GM18870 (cell line): ENCODE data around the gene KRT40.

Source experiments
- ATAC-seq: cut with Tn5 transposase; IDR thresholded peaks from one replicate; pipeline ENCODE4 v1.9.1; 2021; ENCODE audit warnings: moderate library complexity; ENCODE audit not compliant: unreplicated experiment

KRT40 gene

DNA sequence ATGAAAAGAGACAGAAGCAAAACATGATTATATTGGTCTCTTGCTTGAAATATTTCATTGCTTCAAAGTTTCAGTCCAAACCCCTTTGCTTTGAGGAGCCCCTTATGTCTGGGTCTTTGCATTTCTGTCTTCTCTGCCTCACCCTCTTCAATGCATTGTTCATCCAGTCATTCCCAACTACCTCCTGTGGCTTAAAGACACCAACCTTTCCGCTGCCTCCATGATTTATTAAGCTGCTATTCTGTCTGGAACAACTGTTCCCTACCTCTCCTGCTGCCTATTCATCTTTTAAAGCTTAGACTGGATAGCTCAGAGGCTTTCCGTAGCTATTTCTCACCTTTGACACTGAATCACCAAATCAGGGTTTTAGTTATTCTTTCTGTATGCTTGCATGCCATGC, 13.2 kb upstream of the KRT40 start:
- no peak for ATAC-seq

DNA sequence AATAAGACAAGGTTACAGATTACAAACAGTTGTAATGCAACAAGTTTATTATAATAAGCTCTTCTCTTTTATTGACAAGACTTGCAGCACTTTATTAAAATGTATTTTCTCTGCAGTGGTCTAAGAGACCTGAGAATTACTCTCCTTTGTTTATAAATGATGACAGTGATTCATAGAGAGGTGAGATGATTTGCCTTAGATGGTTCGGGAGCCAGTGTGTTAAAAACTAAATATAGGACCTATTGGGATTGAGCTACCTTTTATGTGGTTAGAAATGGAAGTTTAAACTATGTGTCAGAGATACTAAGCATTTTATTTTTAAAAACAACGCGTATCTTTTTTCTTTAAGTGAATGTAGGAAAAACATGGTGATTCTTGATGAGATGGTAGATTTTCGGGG, 12.7 kb upstream of the KRT40 start:
- no peak for ATAC-seq

DNA sequence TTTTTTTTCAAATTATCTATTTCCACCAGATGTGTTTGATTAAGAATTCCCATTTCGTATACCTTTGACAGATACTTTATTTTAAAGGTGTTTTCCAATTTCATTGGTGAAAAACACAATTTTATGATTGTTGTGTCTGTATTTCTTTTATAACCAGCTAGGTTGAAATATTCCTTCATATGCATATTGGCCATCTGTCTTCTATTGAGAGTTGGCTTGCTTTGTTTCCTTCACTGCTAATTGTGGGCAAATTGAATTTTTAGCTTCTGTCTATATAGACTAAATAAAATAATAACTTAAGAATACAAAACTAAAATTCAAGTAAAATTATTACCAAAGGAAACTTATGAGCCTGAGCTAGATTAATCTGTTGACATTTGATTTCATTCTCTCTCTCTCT, 11.0 kb upstream of the KRT40 start:
- no peak for ATAC-seq

DNA sequence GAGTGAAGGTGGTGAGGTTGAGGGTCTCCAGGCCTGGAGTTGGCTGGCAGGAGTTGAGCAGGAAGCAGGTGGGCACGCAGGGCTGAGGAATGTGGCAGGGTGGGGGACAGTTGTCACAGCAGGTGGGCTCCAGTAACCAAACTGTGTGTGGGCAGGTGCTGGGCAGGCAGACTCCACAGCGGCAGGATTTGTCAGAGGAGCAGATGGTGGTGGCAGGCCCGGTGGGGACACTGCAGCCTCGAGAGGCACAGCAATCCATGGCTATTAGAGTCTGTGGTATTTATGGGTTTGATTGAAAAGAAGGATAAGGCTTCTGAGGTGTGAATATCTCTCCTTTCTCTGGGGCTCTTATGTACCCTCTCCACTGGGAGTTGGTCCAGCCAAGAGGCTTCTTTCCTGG, 9.7 kb upstream of the KRT40 start, which contains the start of gene KRTAP3-3:
Gene KRTAP3-3 (minus strand): TSS at position 326 of the 400 bp plus-strand sequence. CDS start 67 bp downstream, at position 259.
- ATAC-seq, result no peak

DNA sequence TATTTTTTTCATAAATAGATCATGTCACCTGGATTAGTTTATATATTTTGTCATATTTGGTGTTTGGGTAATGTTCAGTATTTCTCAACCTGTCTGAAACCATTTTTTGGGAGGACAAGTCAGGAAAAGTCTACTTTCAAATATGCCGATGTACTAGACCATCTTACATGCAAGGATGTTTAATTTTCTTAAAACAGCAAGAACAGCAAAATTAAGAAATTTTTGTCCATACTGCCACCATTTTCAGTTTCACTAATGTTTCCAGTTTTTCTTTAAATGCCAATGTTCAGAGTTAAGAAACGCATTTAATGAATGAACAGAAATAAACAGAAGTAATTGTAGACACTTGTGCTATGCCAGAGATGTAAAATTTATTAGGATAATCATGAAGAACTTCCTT, 9.0 kb upstream of the KRT40 start:
- no peak for ATAC-seq

DNA sequence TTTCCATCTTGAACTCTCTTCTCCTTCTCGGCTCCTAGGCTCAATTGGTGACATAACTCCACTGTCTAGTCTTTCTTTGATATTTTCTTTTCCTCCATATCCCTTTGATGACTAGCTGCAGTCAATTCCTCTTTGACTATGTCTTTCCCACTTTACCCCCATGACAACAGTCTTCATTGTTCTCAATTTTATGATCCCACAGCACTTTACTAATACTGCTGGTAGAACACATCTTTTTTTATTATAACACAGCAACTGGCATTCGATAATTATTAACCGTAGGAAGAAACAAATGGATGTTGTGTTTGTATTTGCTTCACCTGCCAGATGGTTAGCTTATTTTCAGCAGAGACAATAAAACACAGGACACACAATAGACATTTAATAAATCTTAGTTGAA, 8.5 kb upstream of the KRT40 start:
- ATAC-seq, result no peak

DNA sequence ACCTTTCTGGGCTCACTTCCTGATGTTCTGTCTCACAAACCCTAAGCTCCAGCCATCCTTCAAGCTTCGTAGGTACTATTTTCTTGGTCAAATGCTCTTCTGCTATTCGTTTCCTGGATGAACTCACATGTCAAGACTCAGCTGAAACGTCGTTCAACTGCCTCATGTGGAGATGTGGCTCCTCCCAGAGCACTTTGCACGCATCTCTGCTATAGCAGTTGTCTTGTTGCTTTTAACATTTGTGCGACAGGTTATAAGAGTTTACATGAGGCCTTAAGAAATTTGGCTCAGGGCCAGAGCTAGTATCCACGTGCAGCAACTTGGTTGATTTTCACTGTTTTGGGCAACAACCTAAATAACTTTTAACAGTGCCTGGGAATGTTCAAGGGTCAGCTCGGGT, 2.8 kb upstream of the KRT40 start:
- ATAC-seq, result no peak

DNA sequence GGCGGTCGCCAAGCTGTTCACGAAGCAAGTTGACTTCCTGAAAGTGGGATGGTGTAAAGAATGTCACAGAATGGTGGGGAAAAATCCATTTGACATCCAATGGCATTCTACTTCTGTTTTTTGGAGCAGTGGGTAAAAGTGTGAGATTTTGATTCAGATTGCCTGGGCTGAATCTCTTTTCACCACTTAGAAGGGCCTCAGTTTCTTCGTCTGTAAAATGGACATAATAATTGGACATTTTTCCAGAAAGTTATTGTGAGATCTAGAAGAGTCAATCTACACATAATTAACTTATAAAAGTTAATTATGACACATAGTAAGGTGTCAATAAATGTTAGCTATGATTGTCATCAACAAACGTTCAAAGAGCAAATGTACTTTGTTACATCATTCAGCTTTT, 3.0 kb downstream of the KRT40 start:
- ATAC-seq, result no peak

DNA sequence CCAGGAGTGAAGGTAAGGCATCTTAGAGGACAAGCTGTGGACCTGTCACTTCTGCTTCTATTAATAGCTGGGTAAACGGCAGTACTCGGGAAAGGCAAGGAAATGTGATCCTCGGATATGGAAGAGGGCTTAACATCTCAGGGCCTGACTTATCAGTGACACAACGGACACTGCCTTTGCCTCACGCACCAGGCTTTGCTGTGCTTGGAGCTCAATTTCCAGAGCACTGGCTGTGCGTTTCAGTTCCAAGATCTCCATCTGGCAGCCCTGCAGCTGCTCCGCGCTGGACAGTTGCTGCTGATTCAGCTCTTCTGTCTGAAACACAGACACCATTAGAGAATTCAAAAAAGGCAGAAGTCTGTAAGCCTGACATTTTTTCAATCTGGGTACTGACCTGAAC, 3.5 kb downstream of the KRT40 start:
- ATAC-seq, result no peak

DNA sequence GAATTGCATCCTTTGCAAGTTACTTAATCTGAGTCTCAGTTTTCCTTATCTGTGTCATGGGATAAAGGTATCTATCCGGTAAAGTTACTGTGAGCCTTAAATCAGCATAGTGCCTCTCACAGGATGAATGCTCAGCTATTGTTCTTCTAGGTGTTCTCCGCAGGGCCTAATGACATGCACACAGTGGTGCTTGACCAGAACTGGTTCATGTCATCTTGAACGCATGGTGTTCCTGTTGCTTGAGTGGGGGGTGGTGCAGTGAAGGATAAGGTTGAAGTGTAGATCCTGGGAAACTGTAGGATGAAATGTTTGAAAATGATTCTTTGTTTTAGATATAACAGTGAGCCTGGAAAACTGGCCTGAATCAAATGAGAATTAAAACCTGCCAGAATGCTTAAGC, 4.0 kb downstream of the KRT40 start:
- ATAC-seq, result no peak

DNA sequence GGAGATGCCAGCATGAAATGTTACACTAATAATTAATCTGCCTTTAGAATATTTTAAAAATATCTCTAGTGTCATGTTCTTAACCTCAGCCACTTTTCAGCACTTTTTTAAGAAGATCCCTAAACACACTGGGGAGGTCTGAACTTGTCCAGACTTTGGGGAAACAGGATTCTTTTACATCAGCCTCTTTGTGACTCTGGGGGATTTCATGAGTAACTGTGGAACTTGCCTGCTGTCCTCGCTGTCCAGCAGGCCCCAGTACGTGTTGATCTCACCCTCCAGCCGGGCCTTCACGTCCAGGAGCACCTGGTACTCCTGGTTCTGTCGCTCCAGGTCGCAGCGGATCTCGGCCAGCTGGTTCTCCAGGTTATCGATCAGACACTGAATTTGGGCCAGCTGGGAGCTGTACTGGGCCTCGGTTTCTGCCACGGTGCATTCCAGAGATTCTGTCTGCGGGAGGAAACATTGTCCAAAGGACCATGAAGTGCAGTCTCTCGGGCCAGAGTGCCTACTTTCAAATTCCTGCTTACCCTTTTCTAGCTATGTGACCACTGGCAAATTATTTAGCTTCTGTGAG, 5.5 kb downstream of the KRT40 start:
- no peak for ATAC-seq

DNA sequence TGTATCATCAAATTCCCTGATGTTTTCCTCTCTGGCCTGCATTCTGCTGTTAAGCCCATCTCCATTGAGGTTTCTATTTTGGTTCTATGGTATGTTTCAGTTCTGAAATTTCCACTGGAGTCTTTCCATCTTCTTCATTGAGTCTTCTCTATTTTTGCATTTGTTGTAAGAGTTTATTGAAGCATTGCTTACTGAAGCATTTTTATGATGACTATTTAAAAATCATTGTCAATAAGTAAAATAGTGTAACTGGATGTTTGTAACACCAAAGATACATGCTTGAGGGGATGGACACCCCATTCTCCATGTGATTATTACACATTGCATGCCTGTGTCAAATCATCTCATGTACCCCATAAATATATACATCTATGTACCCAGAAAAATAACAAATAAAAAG, 8.6 kb downstream of the KRT40 start:
- ATAC-seq, result no peak

DNA sequence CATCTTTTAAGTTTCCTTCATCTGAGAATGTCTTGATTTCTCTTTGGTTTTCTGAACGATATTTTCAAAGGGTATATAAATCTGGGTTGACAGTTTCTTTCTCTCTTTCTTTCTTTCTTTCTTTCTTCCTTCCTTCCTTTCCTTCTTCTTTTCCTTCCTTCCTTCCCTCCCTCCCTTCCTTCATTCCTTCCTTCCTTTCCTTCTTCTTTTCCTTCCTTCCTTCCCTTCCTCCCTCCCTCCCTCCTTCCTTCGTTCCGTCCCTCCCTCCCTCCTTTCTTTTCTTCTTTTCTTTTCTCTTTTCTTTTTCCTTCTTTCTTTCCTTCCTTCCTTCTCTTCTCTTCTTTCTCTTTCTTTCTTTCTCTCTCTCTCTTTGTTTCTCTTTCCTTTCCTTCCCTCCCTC, 9.8 kb downstream of the KRT40 start:
- no peak for ATAC-seq

DNA sequence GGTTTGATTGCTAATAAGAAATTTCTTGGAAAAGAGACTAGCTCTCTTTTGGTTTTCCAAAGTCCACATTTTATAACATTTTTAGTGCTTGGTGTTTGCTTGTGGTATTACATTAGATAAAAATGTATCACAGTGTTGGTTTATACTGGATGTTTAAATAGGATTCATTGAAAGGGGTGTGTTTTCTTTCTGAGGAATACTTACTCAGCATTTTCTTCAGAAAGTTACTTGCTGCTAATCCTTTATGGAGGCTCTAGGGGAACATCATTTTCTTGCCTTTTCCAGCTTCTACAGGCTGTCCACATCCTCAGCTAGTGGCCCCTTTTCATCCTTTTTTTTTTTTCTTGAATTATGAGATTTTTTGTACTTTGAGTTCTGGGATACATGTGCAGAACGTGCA, 16.5 kb downstream of the KRT40 start:
- no peak for ATAC-seq

DNA sequence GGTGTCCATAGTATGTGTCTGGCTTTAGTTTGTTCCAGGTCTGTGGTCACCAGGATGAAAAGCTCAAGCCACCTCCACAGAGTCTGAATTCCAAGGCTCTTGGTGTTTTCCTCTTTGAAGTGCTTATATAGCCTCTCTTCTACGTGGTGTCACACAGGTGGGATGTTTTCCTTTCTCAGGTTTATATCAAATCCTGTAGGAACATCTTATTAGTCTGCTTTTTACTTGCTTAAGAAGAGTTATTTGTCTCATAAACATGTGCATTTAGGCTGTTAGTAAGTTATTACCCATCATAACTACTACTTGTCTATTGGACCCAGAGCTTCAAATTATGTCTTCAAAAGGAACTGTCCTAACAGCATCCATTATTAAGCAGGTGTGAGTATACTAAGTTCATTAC, 17.3 kb downstream of the KRT40 start, which contains the start of gene KRT39:
Gene KRT39 (minus strand): TSS at position 101 of the 400 bp plus-strand sequence. CDS start 92 bp downstream, at position 9.
- no peak for ATAC-seq

DNA sequence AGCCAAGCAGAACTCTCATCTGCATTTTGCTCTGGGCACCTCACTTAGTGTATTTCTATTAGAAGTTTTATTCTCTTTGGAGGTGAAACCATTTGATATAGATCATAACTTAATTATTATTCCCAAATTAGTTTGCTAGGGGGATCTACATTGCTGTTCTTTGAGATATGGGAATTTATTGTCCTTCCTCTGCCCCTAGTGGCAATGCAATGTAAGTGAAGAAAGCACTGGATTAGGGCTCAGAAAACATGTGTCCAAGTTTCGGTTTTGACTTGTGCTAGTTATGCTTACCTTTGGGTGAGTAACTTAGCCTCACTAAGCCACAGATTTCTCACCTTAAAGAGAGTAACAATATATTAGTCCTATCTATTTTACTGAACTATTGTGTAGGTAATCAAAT, 20.3 kb downstream of the KRT40 start:
- ATAC-seq, result no peak

DNA sequence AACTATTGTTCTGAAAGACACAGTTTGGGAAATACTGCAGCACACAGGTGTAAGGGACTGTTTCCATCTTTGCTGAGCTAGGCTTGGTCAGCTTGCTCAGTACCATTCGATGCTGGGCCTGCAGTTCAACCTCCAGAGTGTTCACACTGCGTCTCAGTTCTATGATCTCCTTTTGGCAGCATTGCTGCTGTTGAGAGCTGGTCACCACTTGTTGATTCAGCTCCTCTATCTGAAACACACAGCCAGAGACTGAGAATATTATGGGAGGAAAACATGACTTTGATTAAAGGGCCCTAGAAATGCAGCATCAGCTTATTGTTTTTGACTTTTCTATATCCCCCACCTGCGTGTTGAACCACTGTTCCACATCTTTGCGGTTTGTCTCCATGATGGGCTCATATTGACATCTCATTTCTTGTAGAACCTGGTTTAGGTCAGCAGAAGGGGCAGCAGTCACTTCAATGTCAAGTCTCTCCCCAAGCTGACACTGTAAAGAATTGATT, 22.0 kb downstream of the KRT40 start:
- no peak for ATAC-seq

DNA sequence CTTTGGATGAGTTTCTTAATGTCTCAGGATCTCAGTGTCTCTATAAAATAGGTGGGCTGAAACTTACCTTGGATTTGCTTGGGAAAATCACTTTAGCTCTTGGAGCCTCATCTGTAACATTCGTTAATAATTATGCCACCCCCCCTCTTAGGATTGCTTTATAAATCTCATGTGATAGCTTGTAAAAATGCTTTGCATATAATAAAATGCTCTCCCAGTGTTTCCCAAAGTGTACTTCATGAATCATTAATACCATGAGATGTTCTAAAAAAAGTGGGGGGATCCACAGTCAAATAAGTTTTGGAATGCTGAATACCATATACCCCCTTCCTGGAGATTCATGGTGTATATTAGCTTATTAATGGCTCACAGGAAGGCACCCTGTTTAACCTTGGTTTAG, 22.5 kb downstream of the KRT40 start:
- ATAC-seq, result no peak

DNA sequence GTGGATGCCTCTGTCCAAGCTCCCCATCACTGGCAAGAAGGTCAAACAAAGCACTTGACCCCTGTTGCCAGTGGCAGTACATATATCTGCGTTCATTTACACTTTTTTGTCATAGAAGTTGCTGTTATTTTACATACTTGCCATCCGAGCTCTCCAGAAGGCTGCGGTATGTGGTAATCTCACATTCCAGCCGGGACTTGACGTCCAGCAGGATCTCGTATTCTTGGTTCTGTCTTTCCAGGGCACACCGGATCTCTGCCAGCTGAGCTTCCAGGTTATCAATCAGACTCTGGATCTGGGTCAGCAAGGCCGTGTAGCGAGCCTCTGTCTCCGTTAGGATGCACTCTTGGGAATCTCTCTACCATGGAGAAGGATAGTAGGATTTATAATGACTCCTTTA, 24.0 kb downstream of the KRT40 start:
- ATAC-seq, result no peak

DNA sequence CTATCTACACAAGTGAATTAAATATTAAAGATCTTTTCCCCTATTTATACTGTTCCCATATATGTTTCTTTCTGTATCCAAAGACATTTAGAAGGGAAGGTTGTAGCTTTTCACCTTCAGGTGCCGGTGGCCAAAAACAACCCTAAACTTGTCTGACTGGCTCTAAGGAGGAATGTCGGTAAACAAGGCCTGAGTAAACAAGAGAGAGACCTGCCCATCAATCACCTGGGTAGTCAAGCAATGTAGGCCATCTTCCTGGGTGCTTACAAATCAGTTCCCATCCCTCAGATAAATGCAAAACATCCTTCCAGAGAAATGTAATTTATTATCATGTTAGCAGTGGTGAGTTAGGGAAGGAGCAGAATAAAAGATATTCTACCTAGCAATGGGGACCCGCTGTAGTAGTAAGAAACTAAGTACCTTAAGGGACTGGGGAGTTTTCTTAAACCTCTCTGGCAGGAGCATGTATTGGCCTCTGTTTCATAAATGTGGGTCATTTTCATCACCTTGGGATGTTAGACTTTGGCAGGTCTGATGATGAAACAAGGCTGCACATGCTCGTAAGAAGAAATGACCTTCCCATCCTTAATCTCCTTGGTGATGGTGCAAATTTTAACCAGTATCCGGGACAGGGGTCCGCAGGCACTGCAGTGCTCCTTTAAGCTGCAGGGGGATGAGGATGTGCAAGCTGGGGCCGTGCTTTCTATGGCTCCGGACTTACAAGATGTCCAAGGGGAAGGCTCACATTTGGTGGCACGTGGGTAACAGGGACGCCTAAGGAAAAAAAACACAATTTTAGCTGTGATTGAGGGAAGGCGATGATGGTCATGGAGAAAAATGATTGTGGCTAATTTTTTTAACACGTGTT, 25.8 kb downstream of the KRT40 start:
- no peak for ATAC-seq

DNA sequence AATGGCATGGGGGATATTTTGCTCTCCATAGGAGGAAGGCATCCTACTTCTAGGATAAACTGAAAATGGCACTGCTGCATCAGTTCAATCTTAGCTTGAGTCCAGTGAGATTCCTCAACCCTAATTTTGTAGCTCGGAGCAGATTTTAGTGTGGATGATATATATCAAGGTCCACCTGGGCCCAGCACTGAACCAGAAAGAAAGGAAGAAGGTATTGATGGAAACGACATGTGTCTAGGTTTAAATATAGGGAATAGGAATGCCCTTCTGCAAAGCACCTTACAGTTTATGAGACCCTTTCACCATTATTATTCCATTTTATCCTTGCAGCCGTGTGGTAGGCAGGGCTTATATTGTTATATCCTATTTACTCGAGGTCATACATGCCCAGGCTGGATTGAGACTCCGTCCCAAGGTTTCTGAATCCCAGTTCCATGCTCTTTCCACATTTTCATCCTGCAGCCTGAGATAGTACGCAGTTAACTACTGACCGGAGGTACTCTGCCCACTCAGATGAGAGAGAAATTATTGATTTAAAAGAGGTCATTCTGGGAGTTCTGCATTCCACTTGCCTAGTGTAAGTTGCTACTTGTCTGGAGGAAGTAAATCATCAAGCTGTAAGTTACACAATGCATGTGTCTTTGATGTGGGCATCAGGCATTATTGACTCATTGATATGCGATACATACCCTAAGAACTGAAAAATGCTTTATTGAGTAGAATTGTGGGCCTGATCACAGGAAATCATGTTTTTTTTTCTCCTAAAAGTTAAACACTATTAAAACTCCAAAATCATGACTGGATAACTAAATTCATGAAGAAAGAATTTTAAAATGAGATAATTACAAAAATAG, 27.5 kb downstream of the KRT40 start:
- no peak for ATAC-seq
